Raji (cell line): ENCODE measurements around the gene AZU1.

Experiments
- POLR2A ChIP-seq: IDR thresholded peaks from 2 replicates; pipeline ENCODE4 v1.6.1; 2011; ENCODE audit warnings: low read depth, low read length, control low read depth; ENCODE audit not compliant: insufficient read depth

The AZU1 gene

DNA sequence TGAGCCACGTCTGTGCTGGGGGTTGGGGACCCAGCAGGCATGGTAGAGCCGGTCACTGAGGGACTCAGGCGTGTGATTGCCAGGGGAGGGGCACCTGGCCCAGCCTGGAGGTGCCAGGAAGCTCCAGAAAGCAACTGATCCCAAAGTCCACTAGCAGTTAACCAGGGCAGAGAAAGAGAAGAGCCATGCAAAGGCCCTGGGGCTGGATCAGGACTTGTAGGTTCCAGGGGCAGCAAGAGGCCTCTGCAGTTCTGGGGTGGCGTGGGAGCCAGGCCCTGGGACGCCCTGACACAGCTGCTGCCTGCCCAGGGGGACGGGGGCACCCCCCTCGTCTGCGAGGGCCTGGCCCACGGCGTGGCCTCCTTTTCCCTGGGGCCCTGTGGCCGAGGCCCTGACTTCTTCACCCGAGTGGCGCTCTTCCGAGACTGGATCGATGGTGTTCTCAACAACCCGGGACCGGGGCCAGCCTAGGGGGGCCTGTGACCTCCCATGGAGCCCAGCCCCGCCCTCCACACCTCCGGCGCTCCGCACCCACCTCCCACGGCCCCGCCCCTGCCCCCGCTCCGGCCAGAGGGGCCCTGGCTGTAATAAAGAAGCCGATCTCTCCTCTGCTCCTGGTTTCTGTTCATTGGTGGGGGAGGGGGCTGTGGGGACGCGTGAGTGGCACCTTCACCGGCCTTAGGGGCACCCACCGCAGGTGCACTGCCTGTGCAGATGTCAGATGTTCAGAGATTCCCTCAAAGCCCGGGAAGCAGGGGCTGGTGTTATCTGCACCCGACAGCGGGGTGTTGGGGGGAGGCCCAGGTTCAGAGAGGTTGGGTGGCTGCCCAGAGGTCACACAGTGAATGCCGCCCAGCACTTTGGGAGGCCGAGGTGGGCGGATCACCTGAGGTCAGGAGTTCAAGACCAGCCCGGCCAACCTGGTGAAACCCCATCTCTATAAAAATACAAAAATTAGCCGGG, 4.1 kb downstream of the AZU1 start:
- no peak for TF ChIP-seq POLR2A

DNA sequence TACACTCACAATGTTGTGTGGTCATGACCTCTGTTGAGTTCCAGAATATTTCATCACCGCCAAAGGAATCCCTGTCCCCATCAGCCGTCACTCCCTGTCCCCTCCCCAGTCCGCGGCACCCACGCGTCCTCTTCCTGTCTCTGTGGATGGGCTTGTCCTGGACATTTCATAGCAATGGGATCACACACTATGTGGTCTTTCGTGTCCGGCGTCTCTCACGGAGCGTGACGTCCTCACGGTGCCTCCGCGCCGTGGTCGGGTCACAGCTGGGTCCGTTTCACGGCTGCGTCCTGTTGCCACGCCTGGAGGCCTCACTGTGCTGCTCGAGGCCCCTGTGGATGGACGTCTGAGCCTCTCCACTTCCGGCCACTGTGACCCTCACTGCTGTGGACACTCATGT, 6.6 kb downstream of the AZU1 start:
- no peak for TF ChIP-seq POLR2A

DNA sequence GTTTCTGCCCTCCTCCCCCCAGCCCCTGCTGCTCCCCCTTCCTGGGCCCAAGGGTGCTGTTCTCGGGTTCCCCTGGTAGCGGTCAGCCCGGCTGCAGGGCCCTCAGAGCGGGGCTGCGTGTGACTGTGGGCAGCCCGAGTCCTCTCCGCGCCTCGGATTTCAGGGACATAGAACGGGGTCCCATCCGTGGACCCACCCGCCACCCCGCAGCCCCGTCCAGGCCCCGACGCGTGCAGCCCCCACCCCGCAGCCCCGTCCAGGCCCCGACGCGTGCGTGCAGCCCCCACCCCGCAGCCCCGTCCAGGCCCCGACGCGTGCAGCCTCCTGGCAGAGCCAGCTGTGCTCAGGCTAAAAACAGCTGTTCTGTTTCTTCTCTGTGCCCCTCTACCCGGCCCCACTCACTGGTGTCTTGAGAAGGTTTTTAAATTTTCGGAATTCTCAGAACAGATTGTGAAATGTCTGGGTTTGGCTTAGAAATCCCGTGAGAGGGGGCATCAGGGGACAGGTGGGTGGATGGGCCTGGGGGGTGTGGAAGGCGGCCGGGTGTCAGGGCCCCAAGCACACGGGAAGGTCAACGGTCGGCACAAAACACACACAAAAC, 7.7 kb downstream of the AZU1 start:
- no peak for TF ChIP-seq POLR2A

GRCh38 chr19:840519-841206, 13.0 kb downstream of the AZU1 start, which contains the start of gene PRTN3:
Gene PRTN3, plus strand, starts transcription at chr19:840999. Its CDS starts 10 bp downstream, at chr19:841009.
- TF ChIP-seq POLR2A, result no peak

DNA sequence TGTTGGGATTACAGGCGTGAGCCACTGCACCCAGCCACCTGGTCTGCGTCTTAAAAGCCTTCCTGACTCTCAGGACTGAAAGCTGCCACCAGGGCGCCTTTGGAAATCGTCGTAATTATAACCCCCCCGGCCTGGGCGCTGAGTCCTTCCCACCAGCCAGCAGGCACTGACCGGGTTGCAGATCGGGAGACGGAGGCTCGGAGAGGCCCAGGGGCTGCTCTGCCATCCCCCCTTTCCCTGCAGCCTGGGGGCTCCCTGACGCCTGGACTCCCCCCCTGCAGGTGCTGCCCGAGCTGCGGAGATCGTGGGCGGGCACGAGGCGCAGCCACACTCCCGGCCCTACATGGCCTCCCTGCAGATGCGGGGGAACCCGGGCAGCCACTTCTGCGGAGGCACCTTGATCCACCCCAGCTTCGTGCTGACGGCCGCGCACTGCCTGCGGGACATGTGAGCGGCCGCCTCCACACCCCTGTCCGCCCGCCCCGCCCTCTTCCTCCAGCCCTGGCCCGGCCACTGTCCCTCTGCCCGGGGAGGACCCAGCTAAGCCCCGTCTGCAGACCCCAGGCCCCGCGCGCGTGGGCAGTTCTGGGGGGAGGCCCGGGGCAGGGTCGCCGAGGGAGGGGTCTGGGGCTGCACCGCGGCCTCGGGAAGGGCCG, 15.7 kb downstream of the AZU1 start:
- TF ChIP-seq POLR2A, result no peak

DNA sequence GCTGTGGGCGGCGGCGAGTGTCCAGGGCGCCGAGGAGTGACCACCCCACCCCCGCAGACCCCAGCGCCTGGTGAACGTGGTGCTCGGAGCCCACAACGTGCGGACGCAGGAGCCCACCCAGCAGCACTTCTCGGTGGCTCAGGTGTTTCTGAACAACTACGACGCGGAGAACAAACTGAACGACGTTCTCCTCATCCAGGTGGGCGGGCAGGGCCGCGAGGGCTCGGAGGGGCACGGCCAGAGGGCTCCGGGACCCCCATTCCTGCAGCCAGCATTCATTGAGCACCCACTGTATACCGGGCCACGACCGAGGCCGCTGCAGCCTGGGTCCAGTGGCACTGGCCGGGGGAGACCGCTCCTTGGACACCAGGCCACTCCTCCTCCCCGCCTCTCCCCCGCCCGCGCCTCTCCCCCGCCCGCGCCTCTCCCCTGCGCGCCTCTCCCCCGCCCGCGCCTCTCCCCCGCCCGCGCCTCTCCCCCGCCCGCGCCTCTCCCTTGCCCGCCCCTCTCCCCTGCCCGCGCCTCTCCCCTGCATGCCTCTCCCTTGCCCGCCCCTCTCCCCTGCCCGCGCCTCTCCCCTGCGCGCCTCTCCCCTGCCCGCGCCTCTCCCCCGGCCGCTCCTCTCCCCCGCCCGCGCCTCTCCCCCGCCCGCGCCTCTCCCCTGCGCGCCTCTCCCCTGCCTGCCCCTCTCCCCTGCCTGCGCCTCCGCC, 16.4 kb downstream of the AZU1 start:
- no peak for TF ChIP-seq POLR2A

GRCh38 chr19:844546-844971, 16.9 kb downstream of the AZU1 start:
- no peak for TF ChIP-seq POLR2A

DNA sequence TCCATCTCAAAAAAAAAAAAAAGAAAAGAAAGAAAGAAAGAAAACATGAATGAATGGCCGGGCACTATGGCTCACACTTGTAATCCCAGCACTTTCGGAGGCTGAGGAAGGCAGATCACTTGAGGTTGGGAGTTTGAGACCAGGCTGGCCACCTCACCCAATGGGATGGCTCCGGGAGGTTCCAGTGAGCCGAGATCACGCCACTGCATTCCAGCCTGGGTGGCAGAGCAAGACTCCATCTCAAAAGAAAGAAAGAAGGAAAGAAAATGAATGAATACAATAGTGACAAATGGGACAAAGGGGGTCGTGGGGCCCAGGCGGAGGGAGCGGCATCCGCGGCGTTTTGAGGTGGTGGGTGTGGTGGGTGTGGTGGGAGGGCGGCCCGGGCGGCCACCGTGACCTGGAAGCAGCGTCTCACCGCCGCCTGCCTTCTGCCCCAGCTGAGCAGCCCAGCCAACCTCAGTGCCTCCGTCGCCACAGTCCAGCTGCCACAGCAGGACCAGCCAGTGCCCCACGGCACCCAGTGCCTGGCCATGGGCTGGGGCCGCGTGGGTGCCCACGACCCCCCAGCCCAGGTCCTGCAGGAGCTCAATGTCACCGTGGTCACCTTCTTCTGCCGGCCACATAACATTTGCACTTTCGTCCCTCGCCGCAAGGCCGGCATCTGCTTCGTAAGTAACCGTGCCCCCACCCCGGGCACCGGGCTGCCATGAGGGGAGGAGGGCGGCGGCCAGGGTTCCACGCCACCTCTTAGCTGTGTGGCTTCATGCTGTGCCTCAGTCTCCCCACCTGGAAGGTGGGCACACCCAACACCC, 18.3 kb downstream of the AZU1 start:
- no peak for TF ChIP-seq POLR2A

DNA sequence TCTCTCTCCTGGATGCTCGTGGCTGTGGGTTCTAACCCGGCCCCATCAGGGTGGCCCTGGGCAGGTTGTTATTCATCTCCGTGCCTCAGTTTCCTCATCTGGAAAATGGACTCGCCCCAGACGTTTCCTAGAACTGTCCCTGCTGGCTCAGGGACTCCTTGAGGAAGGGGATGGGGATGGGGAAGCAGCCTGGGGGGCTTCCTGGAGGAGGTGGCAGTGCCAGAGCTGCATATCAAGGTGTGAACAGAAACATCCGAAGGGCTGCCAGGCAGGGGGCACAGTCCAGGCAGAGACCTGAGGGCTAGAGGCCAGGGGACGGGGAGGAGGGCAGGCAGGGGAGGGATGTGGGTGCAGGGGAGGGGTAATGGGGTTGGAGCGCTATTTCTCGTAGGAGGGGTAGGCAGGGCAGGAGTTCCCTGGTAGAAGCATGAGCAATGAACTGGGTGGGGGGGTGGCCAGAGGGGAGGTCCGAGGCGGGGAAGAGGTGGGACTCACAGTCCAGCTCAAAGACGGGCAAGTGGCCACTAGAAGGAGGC, 20.8 kb downstream of the AZU1 start:
- no peak for TF ChIP-seq POLR2A

DNA sequence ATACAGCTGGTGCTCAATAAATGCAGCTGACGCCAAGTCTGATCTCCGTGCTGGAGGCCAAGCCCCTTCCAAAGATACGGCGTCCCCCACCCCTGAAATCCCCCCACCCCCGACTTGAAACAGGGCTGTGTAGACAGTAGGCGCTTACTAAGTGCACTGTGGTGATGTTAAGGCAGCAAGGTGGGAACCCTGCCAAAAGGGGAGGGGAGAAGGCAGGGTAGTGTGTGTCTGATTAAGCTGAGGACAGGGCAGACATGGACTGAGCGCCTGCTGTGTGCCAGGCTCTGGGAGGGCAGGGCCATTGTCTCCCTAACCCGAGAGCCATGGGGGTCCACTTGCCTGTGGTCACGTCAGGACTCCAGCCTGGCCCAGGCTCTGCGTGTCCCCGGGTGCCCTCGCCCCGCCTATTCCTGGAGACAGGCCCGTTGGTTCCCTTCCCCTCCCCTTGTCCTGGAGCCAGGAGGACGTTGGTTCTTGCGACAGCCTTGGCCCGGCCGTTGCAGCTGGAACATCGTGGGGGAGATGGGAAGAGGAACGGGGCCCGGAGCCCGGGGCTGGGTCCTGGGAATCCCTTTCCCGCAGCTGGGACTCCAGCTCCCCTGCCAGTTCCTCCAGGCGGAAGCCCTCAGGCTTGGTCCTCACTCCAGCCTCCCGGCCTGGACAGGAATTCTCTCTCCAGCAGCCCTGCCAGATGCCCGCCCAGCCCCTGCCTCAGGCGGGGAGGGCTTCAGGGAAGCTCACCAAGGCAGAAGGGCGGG, 22.8 kb downstream of the AZU1 start:
- TF ChIP-seq POLR2A, result no peak

- TF ChIP-seq POLR2A, result no peak
Observed at GRCh38 chr19:850979-851335, 23.3 kb downstream of the AZU1 start.

GRCh38 chr19:852136-853013, 24.7 kb downstream of the AZU1 start, which contains the start of gene ELANE:
Gene ELANE, plus strand, starts transcription at chr19:852303. Its CDS starts 26 bp downstream, at chr19:852329.
- TF ChIP-seq POLR2A, result no peak
